Left renal pelvis (tissue), 4 donors: ENCODE results near the gene RERG. TPM values are rescaled to one million over a fixed set of nuclear protein-coding genes. Genes with fewer than 3 reads are reported as not detected.

Experiments used
- polyA plus RNA-seq, 4 donors: library from polyadenylated mRNA; unstranded; fragments of 120-200 nt; gene quantifications; one replicate each; pipeline ENCODE4 v1.2.1, GENCODE V29; 2013; ENCODE audit not compliant: insufficient read length in 4 of 4

Gene RERG
- polyA plus RNA-seq, 4 donors = 32.8 to 56.0 (median 38.7) TPM

Other genes with a start within 250 kb of the RERG start
- not detected for gene PDE6H, start 248.4 kb downstream of the RERG start, polyA plus RNA-seq
- 100 to 1,000 TPM in 3 of 4 donors, 1 to 10 TPM in 1; 7.0 to 271 (median 199) TPM for gene PTPRO, start 101.1 kb upstream of the RERG start, polyA plus RNA-seq